Endothelial cell of umbilical vein (primary cell): ENCODE data around the gene NCOA7. TPM values are rescaled to one million over a fixed set of nuclear protein-coding genes. Genes with fewer than 3 reads are reported as not detected.

Source experiments
- BruUV-seq: library from RNA; stranded (reverse); fragments of 400-500 nt; replicated peaks from 2 replicates; lab custom pipeline; 2021; lab: Mats Ljungman, UMichigan
- CTCF ChIA-PET: fragments of 300-600, 350-600 bp; sonication (Branson Sonifier 250); formaldehyde crosslinking; loops from one replicate; lab custom pipeline; 2021; ENCODE audit warnings: antibody characterized with exemption, inconsistent platforms; lab: Charles Lee
- POLR2A ChIA-PET: fragments of 300-600, 350-600 bp; sonication (Branson Sonifier 250); formaldehyde crosslinking; loops from one replicate; lab custom pipeline; 2021; ENCODE audit warnings: antibody characterized with exemption, inconsistent platforms; lab: Charles Lee
- DNase-seq: peaks from one replicate; pipeline ENCODE4 v3.0.0-alpha.2; 2011; ENCODE audit warnings: low read depth, low spot score
- FAIRE-seq: peaks from 2 replicates; lab custom pipeline; 2011; peaks lifted over from hg19 to GRCh38; lab: Jason Lieb, UNC
- H2AFZ ChIP-seq: 2 replicates; pipeline ENCODE4 v1.6.0; 2012; ENCODE audit warnings: low read depth, low read length, control low read depth, inconsistent platforms
- H3K27ac ChIP-seq: 2 replicates; pipeline ENCODE4 v1.5.1; 2011; ENCODE audit warnings: low read depth, mild to moderate bottlenecking, control low read depth, low read length, moderate library complexity; ENCODE audit not compliant: insufficient read depth
- H3K27me3 ChIP-seq, 2 experiments: 2 replicates each; pipeline versions ENCODE4 v1.6.0 to v1.6.1; 2011; ENCODE audit warnings: low read length in 2 of 2, mixed read lengths in 1 of 2; ENCODE audit not compliant: control insufficient read depth in 2 of 2, insufficient read depth in 2 of 2
- H3K36me3 ChIP-seq, 2 experiments: 2 replicates in 1 of 2; 3 replicates in 1 of 2; pipeline ENCODE4 v1.5.1; 2011; ENCODE audit warnings: low read length in 2 of 2, mild to moderate bottlenecking in 1 of 2, moderate library complexity in 1 of 2; ENCODE audit not compliant: control insufficient read depth in 2 of 2, insufficient read depth in 2 of 2; ENCODE audit errors: extremely low read depth in 1 of 2
- H3K4me1 ChIP-seq: 3 replicates; pipeline ENCODE4 v1.5.1; 2011; ENCODE audit warnings: mild to moderate bottlenecking, low read length; ENCODE audit not compliant: control insufficient read depth, insufficient read depth; ENCODE audit errors: extremely low read depth
- H3K4me2 ChIP-seq: 2 replicates; pipeline ENCODE4 v1.6.1; 2011; ENCODE audit warnings: low read length, control low read depth, mixed read lengths; ENCODE audit not compliant: insufficient read depth
- H3K4me3 ChIP-seq, 3 experiments: fragments of 200-600 bp in 1 of 3; sonication (generic), shearing (Covaris generic) in 1 of 3; replicated peaks in 1 of 3; 2 replicates each; pipeline ENCODE4 v1.5.1; 2011 to 2016; ENCODE audit warnings: control low read depth in 3 of 3, low read length in 3 of 3, mild to moderate bottlenecking in 2 of 3, inconsistent platforms in 1 of 3, low read depth in 1 of 3, moderate library complexity in 1 of 3; ENCODE audit not compliant: insufficient read depth in 1 of 3
- H3K79me2 ChIP-seq: 2 replicates; pipeline ENCODE4 v1.6.0; 2012; ENCODE audit warnings: low read length, inconsistent platforms; ENCODE audit not compliant: control insufficient read depth, insufficient read depth
- H3K9ac ChIP-seq: replicated peaks from 2 replicates; pipeline ENCODE3; 2011; ENCODE audit warnings: low read length, control low read depth; ENCODE audit not compliant: insufficient read depth; ENCODE audit errors: extremely low read depth
- H3K9me1 ChIP-seq: replicated peaks from 3 replicates; pipeline ENCODE4 v1.6.0; 2011; ENCODE audit warnings: mild to moderate bottlenecking, low read length; ENCODE audit not compliant: control insufficient read depth, insufficient read depth; ENCODE audit errors: extremely low read depth
- H3K9me3 ChIP-seq: replicated peaks from 2 replicates; pipeline ENCODE4 v1.5.1; 2012; ENCODE audit warnings: low read length, inconsistent platforms; ENCODE audit not compliant: control insufficient read depth, insufficient read depth
- H4K20me1 ChIP-seq: replicated peaks from 2 replicates; pipeline ENCODE3; 2011; ENCODE audit warnings: mild to moderate bottlenecking, low read length; ENCODE audit not compliant: control insufficient read depth, insufficient read depth; ENCODE audit errors: extremely low read depth
- EZH2 ChIP-seq: IDR thresholded peaks from 2 replicates; pipeline ENCODE4 v1.6.1; 2012; ENCODE audit warnings: borderline replicate concordance, low read depth, mild to moderate bottlenecking, moderate library complexity, low read length, inconsistent platforms; ENCODE audit not compliant: severe bottlenecking
- FOS ChIP-seq: IDR thresholded peaks from 2 replicates; pipeline ENCODE4 v1.6.1; 2011; ENCODE audit warnings: mild to moderate bottlenecking, low read length, moderate library complexity, borderline replicate concordance; ENCODE audit not compliant: insufficient read depth
- GATA2 ChIP-seq: IDR thresholded peaks from 2 replicates; pipeline ENCODE4 v1.7.0; 2011; ENCODE audit warnings: low read depth, mild to moderate bottlenecking, moderate library complexity, mixed read lengths, low read length; ENCODE audit not compliant: insufficient read length, insufficient read depth
- MYC ChIP-seq: IDR thresholded peaks from one replicate; pipeline ENCODE4 v1.6.1; 2011; ENCODE audit warnings: mild to moderate bottlenecking, low read depth, low read length
- POLR2AphosphoS5 ChIP-seq: IDR thresholded peaks from 2 replicates; pipeline ENCODE4 v1.6.1; 2012; ENCODE audit warnings: low read depth, mild to moderate bottlenecking, control low read depth, low read length, moderate library complexity; ENCODE audit not compliant: insufficient read depth
- dilution Hi-C: fragments of 300-500 bp; cut with MboI; formaldehyde crosslinking; loops from one replicate; pipeline ENCODE4 v1.15.0; 2019; ENCODE audit warnings: low sequenced_read_pairs; ENCODE audit not compliant: extremely low pct_ligation_motif_present
- intact Hi-C: fragments of 100-400 bp; cut with micrococcal nuclease; formaldehyde crosslinking; loops from one replicate; pipeline ENCODE4 v1.10.0; 2022
- polyA plus RNA-seq, 4 experiments: library from polyadenylated mRNA; depleted of rRNA in 3 of 4; stranded (reverse) in 3 of 4; unstranded in 1 of 4; fragments of >200 nt; gene quantifications; 2 replicates each; pipeline versions ENCODE4 v1.2.1 to v1.2.3, GENCODE V29; 2011 to 2012; ENCODE audit warnings: missing spikeins in 1 of 4
- total RNA-seq: library from RNA; stranded (reverse); gene quantifications from 2 replicates; pipeline ENCODE4 v1.2.3, GENCODE V29; 2021

Gene NCOA7
- total and polyA plus RNA-seq, 2 donors (not counting 3 experiments of a cell fraction or from before 2014, with no cell fraction given), result 27.7 to 71.2 TPM

DNA sequence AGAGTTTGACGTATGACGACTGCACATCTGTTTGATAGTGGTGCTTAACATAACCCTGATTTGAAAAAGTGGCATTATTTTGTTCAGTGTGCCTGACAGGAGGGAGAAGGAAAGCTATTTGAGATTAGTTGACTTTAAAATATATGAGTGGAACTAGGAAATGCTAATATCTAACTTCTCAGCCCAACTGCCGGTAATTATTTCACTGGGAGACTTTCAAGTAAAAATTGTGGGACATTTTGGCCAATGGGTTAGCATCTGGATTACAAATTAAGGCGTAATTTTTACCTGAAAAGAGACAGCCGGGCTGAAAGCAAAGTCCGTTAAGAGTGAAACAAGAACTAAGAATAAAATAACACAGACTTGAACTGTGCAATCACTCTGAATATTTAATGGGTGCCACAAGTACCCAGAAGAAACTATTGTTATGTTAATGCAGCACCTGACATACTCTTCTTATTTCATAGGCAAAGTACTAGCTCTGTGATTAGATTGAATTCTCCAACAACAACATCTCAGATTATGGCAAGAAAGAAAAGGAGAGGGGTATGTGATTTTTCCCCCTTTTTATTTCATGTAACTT, 39.3 kb upstream of the NCOA7 start:
- POLR2A ChIA-PET, result interaction anchor here (0.6 kb wide), 1 partner anchor 31 kb away, joined by 3 read pairs; no protein-coding TSS in a partner anchor
- peaks cover 51 to 57% of the 10 kb centered on the region in 2 experiments for H3K27me3 ChIP-seq
- H4K20me1 ChIP-seq, result no peaks in the 10 kb centered on the region
- CTCF ChIA-PET, result interaction anchor here (0.7 to 10.2 kb wide), 4 partner anchors 8 to 439 kb away, joined by 3 to 439 read pairs (median 4); no protein-coding TSS in a partner anchor
- intact Hi-C loops (loop anchor here (5.0 kb wide), 1 partner anchor 599 kb away; the partner anchor contains the start of gene TPD52L1), dilution Hi-C loops (no loop called here)
- H3K4me1 ChIP-seq, result peaks cover 25% of the 10 kb centered on the region
- no peak overlapping the region for H3K4me2 ChIP-seq
- H3K9me1 ChIP-seq, result no peaks in the 10 kb centered on the region
- FAIRE-seq (no peak), DNase-seq (no peak)
- H2AFZ ChIP-seq, result no peak overlapping the region
- H3K36me3 ChIP-seq, result no peaks in the 10 kb centered on the region
- no peak overlapping the region for H3K9ac ChIP-seq
- H3K27ac ChIP-seq, result no peak overlapping the region
- TF ChIP-seq EZH2 (peak; percentile 10), FOS (no peak)
- H3K4me3 ChIP-seq, result no peak overlapping the region
- BruUV-seq, result no TSS peak
- no peaks in the 10 kb centered on the region for H3K79me2 ChIP-seq
- H3K9me3 ChIP-seq, result no peaks in the 10 kb centered on the region

DNA sequence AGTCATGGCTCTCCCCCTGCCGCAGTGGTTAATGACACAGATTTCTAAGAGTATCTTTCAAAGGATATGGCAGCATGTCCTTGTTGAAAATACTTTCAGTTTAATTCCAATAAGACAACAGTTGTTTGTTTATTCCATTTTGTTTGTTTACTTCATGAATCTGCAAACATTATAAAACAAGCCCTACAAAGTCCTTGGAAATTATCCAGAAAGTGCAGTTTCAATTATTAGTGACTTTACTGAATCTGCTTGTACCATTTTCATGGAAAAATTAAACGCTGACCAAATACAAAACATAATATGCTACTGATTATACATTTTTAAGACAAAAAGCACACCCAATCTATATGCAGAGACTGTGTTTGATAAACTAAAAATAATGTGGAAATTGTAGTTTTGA, 38.0 kb upstream of the NCOA7 start:
- DNase-seq (no peak), FAIRE-seq (peak; percentile 50)
- BruUV-seq, result no TSS peak
- TF ChIP-seq EZH2 (no peak), POLR2AphosphoS5 (no peak), GATA2 (no peak), MYC (no peak)
- Histone ChIP-seq H3K79me2 (no peaks in the 10 kb centered on the region), H3K4me2 (no peak overlapping the region), H4K20me1 (no peaks in the 10 kb centered on the region), H3K4me1 (peaks cover 15% of the 10 kb centered on the region), H2AFZ (no peak overlapping the region), H3K9me3 (no peaks in the 10 kb centered on the region), H3K4me3 (no peak overlapping the region), H3K27ac (no peak overlapping the region), H3K36me3 (no peaks in the 10 kb centered on the region), H3K27me3 (peaks cover 38 to 49% of the 10 kb centered on the region in 2 experiments), H3K9ac (no peak overlapping the region), H3K9me1 (no peaks in the 10 kb centered on the region)
- intact Hi-C loops (loop anchor here (1.0 to 5.0 kb wide), 2 partner anchors 438 to 600 kb away; partner anchors contain the start of gene TPD52L1), dilution Hi-C loops (no loop called here)
- CTCF ChIA-PET, result interaction anchor here (0.8 to 10.2 kb wide), 19 partner anchors 7 to 882 kb away, joined by 3 to 439 read pairs (median 6); partner anchors contain the start of genes HDDC2 and NCOA7
- POLR2A ChIA-PET, result interaction anchor here (0.6 kb wide), 1 partner anchor 417 kb away, joined by 3 read pairs; no protein-coding TSS in a partner anchor
